Measurements from ENCODE around the gene SMNDC1. TPM values are rescaled to one million over a fixed set of nuclear protein-coding genes. Genes with fewer than 3 reads are reported as not detected.

Gene SMNDC1
- total and polyA plus RNA-seq, 2 of the 4 experiments (the other 2 are of a cell fraction) = 3.9 to 15.1 TPM

DNA sequence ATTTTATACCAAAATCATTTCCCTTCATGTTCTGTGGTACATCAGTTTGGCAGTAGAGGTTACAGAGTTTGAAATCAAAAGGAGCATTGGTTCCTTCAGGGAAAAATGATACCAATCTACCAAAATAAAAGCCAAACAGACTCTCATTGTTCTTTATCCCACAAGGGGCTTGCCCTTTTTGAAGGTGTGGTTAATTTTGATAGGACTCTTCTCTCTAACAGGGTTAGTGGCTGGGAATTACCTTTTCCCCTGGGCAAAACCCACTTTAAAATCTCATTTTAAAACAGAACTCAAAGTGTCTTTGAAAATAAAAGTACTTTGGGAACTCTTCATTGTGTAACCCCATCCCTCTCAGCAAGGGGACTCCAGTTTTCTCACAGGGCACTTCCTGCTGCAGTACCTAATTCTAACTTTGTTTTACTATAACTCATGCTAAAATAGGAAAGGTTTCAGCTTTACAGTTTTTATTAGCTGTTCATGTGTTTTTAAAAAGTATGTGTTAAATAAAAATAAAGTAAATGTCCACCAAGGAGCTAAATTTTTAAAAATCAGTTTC, 30.6 kb downstream of the SMNDC1 start:
- Histone ChIP-seq H3K56ac (ENCODE audit: extremely low read depth, insufficient read depth, low read length) (no peak overlapping the region), H3K4ac (ENCODE audit: low read depth, low read length) (no peak overlapping the region), H3K4me1 (ENCODE audit: control insufficient read depth, insufficient read depth, low read length) (peaks cover 1% of the 10 kb centered on the region), H2BK15ac (ENCODE audit: low read depth, low read length) (no peak overlapping the region), H3K9ac (ENCODE audit: low read depth, low read length) (no peak overlapping the region), H2BK5ac (ENCODE audit: low read depth, low read length, poor library complexity, severe bottlenecking) (no peak overlapping the region), H3K79me1 (ENCODE audit: low read depth in 1 of 2, low read length in 2 of 2) (no peaks in the 10 kb centered on the region), H2AK5ac (ENCODE audit: low read depth, low read length) (no peak overlapping the region), H3K9me3 (ENCODE audit: control insufficient read depth, insufficient read depth, low read length) (no peaks in the 10 kb centered on the region), H4K91ac (ENCODE audit: insufficient read depth, low read depth, low read length) (no peak overlapping the region), H3K9me1 (ENCODE audit: insufficient read depth, low read length) (no peaks in the 10 kb centered on the region), H2BK20ac (ENCODE audit: low read depth, low read length) (no peak overlapping the region), H3K23ac (ENCODE audit: low read depth, low read length) (no peak overlapping the region), H4K5ac (ENCODE audit: low read depth, low read length) (no peak overlapping the region), H3K36me3 (ENCODE audit: control insufficient read depth, insufficient read depth, low read length) (no peaks in the 10 kb centered on the region), H3K4me3 (ENCODE audit: insufficient read depth, low read depth, low read length) (no peak overlapping the region), H3K14ac (replicated peaks; ENCODE audit: low read depth, low read length) (no peak overlapping the region), H2BK120ac (ENCODE audit: low read depth, low read length) (no peak overlapping the region), H2AK9ac (replicated peaks; ENCODE audit: low read depth, low read length, poor library complexity) (no peak overlapping the region), H3K18ac (ENCODE audit: low read depth, low read length) (no peak overlapping the region), H3K27ac (ENCODE audit: insufficient read depth, low read length) (no peak overlapping the region), H3K4me2 (ENCODE audit: low read depth, low read length) (no peak overlapping the region), H3K27me3 (ENCODE audit: control insufficient read depth, insufficient read depth, low read length) (no peaks in the 10 kb centered on the region), H4K8ac (ENCODE audit: low read depth in 2 of 2, low read length in 2 of 2) (no peak overlapping the region), H4K20me1 (ENCODE audit: insufficient read depth, low read length) (no peaks in the 10 kb centered on the region), H2AFZ (replicated peaks; ENCODE audit: low read length, poor library complexity) (no peak overlapping the region)
- ChIA-PET CTCF (interaction anchor here (0.6 to 1.1 kb wide), 3 partner anchors 11 to 20 kb away, joined by 3 read pairs; no protein-coding TSS in a partner anchor), POLR2A (ENCODE audit: unreplicated experiment) (no interaction called here)
- no TSS peak for BruUV-seq (replicated peaks)
- intact Hi-C loops (cut with micrococcal nuclease) = no loop called here
- TF ChIP-seq MAFK (IDR thresholded peaks at IDR 0.05; ENCODE audit: low read depth, low read length) (no peak), RFX5 (IDR thresholded peaks at IDR 0.05; ENCODE audit: low read depth, low read length) (no peak), POLR2A (IDR thresholded peaks at IDR 0.05; ENCODE audit: low read depth, low read length) (no peak), SMC3 (IDR thresholded peaks at IDR 0.05; ENCODE audit: low read depth, low read length) (no peak)
- TF ChIP-seq, protein P1, sequence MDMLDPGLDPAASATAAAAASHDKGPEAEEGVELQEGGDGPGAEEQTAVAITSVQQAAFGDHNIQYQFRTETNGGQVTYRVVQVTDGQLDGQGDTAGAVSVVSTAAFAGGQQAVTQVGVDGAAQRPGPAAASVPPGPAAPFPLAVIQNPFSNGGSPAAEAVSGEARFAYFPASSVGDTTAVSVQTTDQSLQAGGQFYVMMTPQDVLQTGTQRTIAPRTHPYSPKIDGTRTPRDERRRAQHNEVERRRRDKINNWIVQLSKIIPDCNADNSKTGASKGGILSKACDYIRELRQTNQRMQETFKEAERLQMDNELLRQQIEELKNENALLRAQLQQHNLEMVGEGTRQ (IDR thresholded peaks at IDR 0.05; ENCODE audit: low read depth, low read length) = no peak
- ATAC-seq (ENCODE audit: low read depth) (no peak), DNase-seq (no peak)
- dilution Hi-C loops (cut with HindIII; ENCODE audit: low sequenced_read_pairs, unreplicated experiment) = no loop called here
- in situ Hi-C loops (cut with MboI; ENCODE audit: low sequenced_read_pairs) = loop anchor here (5.0 kb wide), 1 partner anchor 392 kb away; no protein-coding TSS in a partner anchor
